GM21367 (cell line): ENCODE results near the gene GOLIM4.
A peak's percentile ranks its signal among the peaks of the same experiment; 100 is the strongest.
"Not testable (repeated sequence)": the region's sequence is repeated elsewhere in the genome, so short reads cannot be mapped to it uniquely, and the experiment has no call there.

Source experiments
- ATAC-seq: cut with Tn5 transposase; IDR thresholded peaks from one replicate; pipeline ENCODE4 v1.9.1; 2021; ENCODE audit not compliant: unreplicated experiment

The GOLIM4 gene

GRCh38 chr3:168073842-168074605 is 21.7 kb downstream of the GOLIM4 start:
- ATAC-seq: no peak

- no peak for ATAC-seq
These were observed 23.4 kb downstream of the GOLIM4 start for GRCh38 chr3:168072323-168072650.

- ATAC-seq: no peak
These were observed 24.0 kb downstream of the GOLIM4 start for GRCh38 chr3:168071591-168072322.

GRCh38 chr3:168070919-168071318 is 24.8 kb downstream of the GOLIM4 start:
- ATAC-seq: no peak

- no peak for ATAC-seq
These were observed 27.4 kb downstream of the GOLIM4 start for GRCh38 chr3:168068346-168068745.

- ATAC-seq: no peak
These were observed 28.8 kb downstream of the GOLIM4 start for GRCh38 chr3:168066882-168067281.

GRCh38 chr3:168065569-168065968 is 30.2 kb downstream of the GOLIM4 start:
- no peak for ATAC-seq

GRCh38 chr3:168063122-168063521 is 32.6 kb downstream of the GOLIM4 start:
- no peak for ATAC-seq

GRCh38 chr3:168062679-168063078 is 33.0 kb downstream of the GOLIM4 start:
- no peak for ATAC-seq

- peak; percentile 92 for ATAC-seq
These were observed 34.3 kb downstream of the GOLIM4 start for GRCh38 chr3:168061332-168061996.

GRCh38 chr3:168060317-168060716 is 35.4 kb downstream of the GOLIM4 start:
- no peak for ATAC-seq

- ATAC-seq: no peak
These were observed 37.2 kb downstream of the GOLIM4 start for GRCh38 chr3:168058481-168058880.

GRCh38 chr3:168056398-168057230 is 39.1 kb downstream of the GOLIM4 start:
- not testable (repeated sequence) for ATAC-seq

- ATAC-seq: no peak
These were observed 41.3 kb downstream of the GOLIM4 start for GRCh38 chr3:168054447-168054846.

GRCh38 chr3:168053115-168053514 is 42.6 kb downstream of the GOLIM4 start:
- no peak for ATAC-seq

- no peak for ATAC-seq
These were observed 43.2 kb downstream of the GOLIM4 start for GRCh38 chr3:168052515-168052914.

- ATAC-seq: peak; percentile 52
These were observed 43.9 kb downstream of the GOLIM4 start for GRCh38 chr3:168051531-168052471.

GRCh38 chr3:168051070-168051469 is 44.7 kb downstream of the GOLIM4 start:
- no peak for ATAC-seq

- ATAC-seq: no peak
These were observed 46.3 kb downstream of the GOLIM4 start for GRCh38 chr3:168049367-168049974.
